ENCODE data around the gene CEP57L1. TPM values are rescaled to one million over a fixed set of nuclear protein-coding genes. Genes with fewer than 3 reads are reported as not detected.

The CEP57L1 gene
- total RNA-seq, 1 experiment from 2014 or later: 8.4 TPM

DNA sequence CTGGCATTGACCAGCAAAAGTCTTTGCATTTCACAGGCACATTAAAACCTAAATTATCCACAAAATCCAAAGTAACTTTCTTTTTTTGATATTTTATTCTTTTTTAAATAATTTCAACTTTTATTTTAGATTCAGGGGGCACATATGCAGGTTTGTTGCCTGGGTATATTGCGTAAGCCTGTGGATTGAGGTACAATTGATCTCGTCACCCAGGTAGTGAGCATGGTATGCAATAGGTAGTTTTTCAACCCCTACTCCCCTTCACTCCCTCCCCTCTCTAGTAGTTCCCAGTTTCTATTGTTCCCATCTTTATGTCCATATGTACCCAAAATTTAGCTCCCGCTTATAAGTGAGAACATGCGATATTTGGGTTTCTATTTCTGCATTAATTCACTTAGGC, 97.6 kb downstream of the CEP57L1 start:
- H3K4me1 ChIP-seq (ENCODE audit: insufficient read depth, low read length): no peaks in the 10 kb centered on the region

More for the DNA sequence above, 97.6 kb downstream of the CEP57L1 start:
- no CpG with 5 or more reads among the region's 4 CpGs for WGBS (ENCODE audit: extremely low coverage, insufficient read length, low lambda C conversion rate)
- H4K91ac ChIP-seq (ENCODE audit: insufficient read length, low read depth, low read length): no peak overlapping the region
- no peak overlapping the region for H3K18ac ChIP-seq (ENCODE audit: insufficient read length, low read depth, low read length)
- no peak overlapping the region for H2BK20ac ChIP-seq (ENCODE audit: low read depth, low read length, poor library complexity, severe bottlenecking)
- no peaks in the 10 kb centered on the region for H3K79me1 ChIP-seq (ENCODE audit: insufficient read depth, low read depth, low read length, poor library complexity, severe bottlenecking)
- H2BK120ac ChIP-seq (ENCODE audit: low read depth, low read length, poor library complexity, severe bottlenecking): no peak overlapping the region
- H4K20me1 ChIP-seq (ENCODE audit: control insufficient read depth, insufficient read depth, insufficient read length): no peaks in the 10 kb centered on the region
- H3K56ac ChIP-seq (ENCODE audit: insufficient read length, low read depth, low read length): no peak overlapping the region
- H3K23ac ChIP-seq (ENCODE audit: insufficient read length, low read depth, low read length): no peak overlapping the region
- no peak overlapping the region for H4K8ac ChIP-seq (replicated peaks; ENCODE audit: insufficient read length, low read depth, low read length)
- TF ChIP-seq, protein P1, sequence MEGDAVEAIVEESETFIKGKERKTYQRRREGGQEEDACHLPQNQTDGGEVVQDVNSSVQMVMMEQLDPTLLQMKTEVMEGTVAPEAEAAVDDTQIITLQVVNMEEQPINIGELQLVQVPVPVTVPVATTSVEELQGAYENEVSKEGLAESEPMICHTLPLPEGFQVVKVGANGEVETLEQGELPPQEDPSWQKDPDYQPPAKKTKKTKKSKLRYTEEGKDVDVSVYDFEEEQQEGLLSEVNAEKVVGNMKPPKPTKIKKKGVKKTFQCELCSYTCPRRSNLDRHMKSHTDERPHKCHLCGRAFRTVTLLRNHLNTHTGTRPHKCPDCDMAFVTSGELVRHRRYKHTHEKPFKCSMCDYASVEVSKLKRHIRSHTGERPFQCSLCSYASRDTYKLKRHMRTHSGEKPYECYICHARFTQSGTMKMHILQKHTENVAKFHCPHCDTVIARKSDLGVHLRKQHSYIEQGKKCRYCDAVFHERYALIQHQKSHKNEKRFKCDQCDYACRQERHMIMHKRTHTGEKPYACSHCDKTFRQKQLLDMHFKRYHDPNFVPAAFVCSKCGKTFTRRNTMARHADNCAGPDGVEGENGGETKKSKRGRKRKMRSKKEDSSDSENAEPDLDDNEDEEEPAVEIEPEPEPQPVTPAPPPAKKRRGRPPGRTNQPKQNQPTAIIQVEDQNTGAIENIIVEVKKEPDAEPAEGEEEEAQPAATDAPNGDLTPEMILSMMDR (conservative IDR thresholded peaks at IDR 0.05): no peak
- no peak overlapping the region for H2AFZ ChIP-seq (ENCODE audit: low read length)
- H3K23me2 ChIP-seq (ENCODE audit: insufficient read length, low read depth, low read length, poor library complexity, severe bottlenecking): no peaks in the 10 kb centered on the region
- no peak overlapping the region for H3K4ac ChIP-seq (ENCODE audit: low read depth, low read length)
- H2BK5ac ChIP-seq (ENCODE audit: insufficient read length, low read length): no peak overlapping the region
- no peak overlapping the region for H3K4me2 ChIP-seq (ENCODE audit: insufficient read depth, insufficient read length, low read length)
- H2AK5ac ChIP-seq (ENCODE audit: insufficient read length, low read length): no peak overlapping the region
- H3K4me3 Mint-ChIP-seq: no peak overlapping the region
- H3K27ac ChIP-seq (ENCODE audit: insufficient read length, low read depth, low read length): no peak overlapping the region
- no peak overlapping the region for H3K14ac ChIP-seq (ENCODE audit: insufficient read depth, low read length)
- H3K4me1 Mint-ChIP-seq: peaks cover 4 to 5% of the 10 kb centered on the region in 2 experiments; a peak in 3 of 4 replicates
- no peak for DNase-seq
- no peak overlapping the region for H3K27ac Mint-ChIP-seq
- no peak overlapping the region for H4K5ac ChIP-seq (ENCODE audit: insufficient read length, low read depth, low read length)
- peaks cover 9 to 31% (median 19%) of the 10 kb centered on the region in 3 experiments; a peak in 6 of 7 replicates for H3K36me3 Mint-ChIP-seq (ENCODE audit: insufficient read depth in 1 of 3, low read depth in 3 of 3)
- no peak overlapping the region for H3K9ac ChIP-seq (ENCODE audit: extremely low read depth, insufficient read length, low read length)
- no peak overlapping the region for H2BK12ac ChIP-seq (ENCODE audit: insufficient read length, low read depth, low read length)
- no peaks in the 10 kb centered on the region for H3K9me3 ChIP-seq (ENCODE audit: control insufficient read depth, low read depth, low read length)
- H3T11ph ChIP-seq (ENCODE audit: low read length): no peak overlapping the region
- no peaks in the 10 kb centered on the region for H3K79me2 ChIP-seq (ENCODE audit: insufficient read depth, low read length)
- no peak overlapping the region for H2BK15ac ChIP-seq (ENCODE audit: low read depth, low read length)
- H3K27me3 Mint-ChIP-seq (ENCODE audit: low read depth): no peaks in the 10 kb centered on the region
- H3K27me3 ChIP-seq (ENCODE audit: insufficient read depth, low read length): no peaks in the 10 kb centered on the region
- H3K9me3 Mint-ChIP-seq: peaks cover 33 to 38% of the 10 kb centered on the region in 2 experiments
